HL-60/S4 treated with retinoic acid at 250 ng/mL for 4 days and 3 days (cell line): ENCODE measurements around the gene VWA8.

ENCODE experiments used
- in situ Hi-C: fragments of 300-500 bp; cut with MboI; formaldehyde crosslinking; loops from 2 replicates; pipeline ENCODE4 v1.7.0; 2022; ENCODE audit warnings: low sequenced_read_pairs

The VWA8 gene

GRCh38 chr13:41565846-41566245, 395.1 kb downstream of the VWA8 start:
- in situ Hi-C loops: no loop called here

GRCh38 chr13:41565216-41565615, 395.7 kb downstream of the VWA8 start:
- in situ Hi-C loops: no loop called here

GRCh38 chr13:41563984-41564365, 396.9 kb downstream of the VWA8 start:
- in situ Hi-C loops: no loop called here

GRCh38 chr13:41563341-41563983, 397.4 kb downstream of the VWA8 start:
- in situ Hi-C loops: no loop called here

GRCh38 chr13:41562541-41563178, 398.2 kb downstream of the VWA8 start:
- in situ Hi-C loops: no loop called here

- in situ Hi-C loops: no loop called here
Measured at GRCh38 chr13:41562083-41562482, 398.8 kb downstream of the VWA8 start.

- in situ Hi-C loops: no loop called here
Measured at GRCh38 chr13:41561170-41561569, 399.7 kb downstream of the VWA8 start.

- in situ Hi-C loops: no loop called here
Measured at GRCh38 chr13:41558781-41559560, 401.9 kb downstream of the VWA8 start.

- in situ Hi-C loops: no loop called here
Measured at GRCh38 chr13:41557719-41558118, 403.2 kb downstream of the VWA8 start.

- in situ Hi-C loops: no loop called here
Measured at GRCh38 chr13:41554626-41555386, 406.1 kb downstream of the VWA8 start.

- in situ Hi-C loops: no loop called here
Measured at GRCh38 chr13:41554180-41554579, 406.7 kb downstream of the VWA8 start.

GRCh38 chr13:41552031-41552430, 408.9 kb downstream of the VWA8 start:
- in situ Hi-C loops: no loop called here

- in situ Hi-C loops: no loop called here
Measured at GRCh38 chr13:41550276-41550675, 410.6 kb downstream of the VWA8 start.

GRCh38 chr13:41549491-41549890, 411.4 kb downstream of the VWA8 start:
- in situ Hi-C loops: no loop called here

- in situ Hi-C loops: no loop called here
Measured at GRCh38 chr13:41548910-41549309, 412.0 kb downstream of the VWA8 start.

GRCh38 chr13:41548031-41548430, 412.9 kb downstream of the VWA8 start:
- in situ Hi-C loops: no loop called here

- in situ Hi-C loops: no loop called here
Measured at GRCh38 chr13:41547251-41548000, 413.5 kb downstream of the VWA8 start.

- in situ Hi-C loops: no loop called here
Measured at GRCh38 chr13:41546372-41547190, 414.3 kb downstream of the VWA8 start.

- in situ Hi-C loops: no loop called here
Measured at GRCh38 chr13:41545432-41545707, 415.5 kb downstream of the VWA8 start.

GRCh38 chr13:41543664-41544300, 417.1 kb downstream of the VWA8 start:
- in situ Hi-C loops: no loop called here
